HUES64 (cell line): Measurements from ENCODE around the gene TRAPPC12.

Source experiments
- H3K27ac ChIP-seq: 2 replicates; pipeline ENCODE4 v1.7.0; 2013; ENCODE audit warnings: low read depth, low read length, inconsistent platforms
- H3K27me3 ChIP-seq: 2 replicates; pipeline ENCODE4 v1.6.1; 2013; ENCODE audit warnings: mild to moderate bottlenecking, low read length; ENCODE audit not compliant: insufficient read depth
- H3K36me3 ChIP-seq: 2 replicates; pipeline ENCODE4 v1.6.1; 2013; ENCODE audit warnings: mild to moderate bottlenecking, low read length; ENCODE audit not compliant: insufficient read depth
- H3K4me1 ChIP-seq: 2 replicates; pipeline ENCODE4 v1.6.1; 2013; ENCODE audit warnings: mild to moderate bottlenecking, low read length, moderate library complexity; ENCODE audit not compliant: insufficient read depth
- H3K4me3 ChIP-seq: 2 replicates; pipeline ENCODE4 v1.5.1; 2013; ENCODE audit warnings: mild to moderate bottlenecking, low read length, moderate library complexity
- H3K9ac ChIP-seq: 2 replicates; pipeline ENCODE4 v1.6.1; 2013; ENCODE audit warnings: mild to moderate bottlenecking, low read depth, low read length
- H3K9me3 ChIP-seq: 2 replicates; pipeline ENCODE4 v1.6.1; 2013; ENCODE audit warnings: low read depth, low read length; ENCODE audit not compliant: insufficient read depth
- WGBS: fragments of 150-250, 120-280 bp; methylation state at CpG from one replicate; pipeline ENCODE4 v1.1.7; 2013; ENCODE audit warnings: missing lambda C conversion rate; 5-methylcytosine and 5-hydroxymethylcytosine counted together

TRAPPC12 gene

GRCh38 chr2:3481736-3482362, 102.4 kb downstream of the TRAPPC12 start:
- 94% methylated on average over 20 of the region's 20 CpGs for whole genome bisulfite sequencing
- 0 out of 2 replicates have a peak, but pooled peaks cover 1% of the 10 kb centered on the region for H3K9me3 ChIP-seq
- peaks cover 6% of the 10 kb centered on the region; the same call in 1 of the 2 replicates for H3K36me3 ChIP-seq
- no peaks in the 10 kb centered on the region for H3K4me1 ChIP-seq
- H3K4me3 ChIP-seq = no peak overlapping the region
- H3K27me3 ChIP-seq = no peaks in the 10 kb centered on the region
- H3K9ac ChIP-seq = no peak overlapping the region
- H3K27ac ChIP-seq = no peak overlapping the region

DNA sequence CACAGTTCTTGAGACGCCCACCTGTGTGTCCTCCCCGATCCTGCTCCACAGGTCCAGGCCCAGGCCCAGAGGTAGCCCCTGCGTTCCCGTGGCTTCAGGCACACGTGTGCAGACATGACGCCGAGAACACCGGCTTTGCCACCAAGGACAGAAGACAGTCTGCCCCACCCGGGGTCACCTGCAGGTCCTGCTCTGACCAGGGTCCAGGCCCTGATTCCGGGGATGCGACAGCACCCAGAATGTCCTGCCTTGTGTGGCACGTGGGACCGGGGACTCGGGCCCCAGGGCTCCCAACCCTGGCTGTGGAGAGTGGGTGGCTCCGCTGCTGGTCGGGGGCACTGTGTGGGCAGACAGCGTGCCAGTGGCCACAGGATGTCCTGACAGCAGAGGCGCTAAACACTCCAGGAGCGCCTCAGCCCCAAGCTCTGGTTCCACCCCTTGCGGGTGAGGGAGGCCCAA, 102.9 kb downstream of the TRAPPC12 start:
- Histone ChIP-seq H3K36me3 (peaks cover 5% of the 10 kb centered on the region; the same call in 1 of the 2 replicates), H3K27me3 (no peaks in the 10 kb centered on the region), H3K4me1 (no peaks in the 10 kb centered on the region), H3K9ac (no peak overlapping the region), H3K4me3 (no peak overlapping the region), H3K9me3 (0 out of 2 replicates have a peak, but pooled peaks cover 5% of the 10 kb centered on the region), H3K27ac (no peak overlapping the region)
- WGBS = 95% methylated on average over 20 of the region's 20 CpGs

- Histone ChIP-seq H3K4me1 (no peaks in the 10 kb centered on the region), H3K9me3 (0 out of 2 replicates have a peak, but pooled peaks cover 5% of the 10 kb centered on the region), H3K4me3 (no peak overlapping the region), H3K36me3 (no peaks in the 10 kb centered on the region), H3K9ac (no peak overlapping the region), H3K27ac (no peak overlapping the region), H3K27me3 (no peaks in the 10 kb centered on the region)
- WGBS = 86% methylated on average over 30 of the region's 30 CpGs
Observed at GRCh38 chr2:3483227-3483985, 103.9 kb downstream of the TRAPPC12 start.

- 92% methylated on average over 34 of the region's 34 CpGs for WGBS
- Histone ChIP-seq H3K27ac (no peak overlapping the region), H3K9ac (no peak overlapping the region), H3K27me3 (no peaks in the 10 kb centered on the region), H3K4me1 (no peaks in the 10 kb centered on the region), H3K4me3 (no peak overlapping the region), H3K36me3 (no peaks in the 10 kb centered on the region), H3K9me3 (0 out of 2 replicates have a peak, but pooled peaks cover 5% of the 10 kb centered on the region)
Observed at GRCh38 chr2:3483986-3484960, 104.8 kb downstream of the TRAPPC12 start.

- H3K4me3 ChIP-seq = no peak overlapping the region
- no peaks in the 10 kb centered on the region for H3K36me3 ChIP-seq
- no peak overlapping the region for H3K9ac ChIP-seq
- H3K9me3 ChIP-seq = 0 out of 2 replicates have a peak, but pooled peaks cover 5% of the 10 kb centered on the region
- no peaks in the 10 kb centered on the region for H3K27me3 ChIP-seq
- H3K4me1 ChIP-seq = no peaks in the 10 kb centered on the region
- WGBS = 94% methylated on average over 11 of the region's 11 CpGs
- no peak overlapping the region for H3K27ac ChIP-seq
Observed at GRCh38 chr2:3485166-3485565, 105.7 kb downstream of the TRAPPC12 start.

DNA sequence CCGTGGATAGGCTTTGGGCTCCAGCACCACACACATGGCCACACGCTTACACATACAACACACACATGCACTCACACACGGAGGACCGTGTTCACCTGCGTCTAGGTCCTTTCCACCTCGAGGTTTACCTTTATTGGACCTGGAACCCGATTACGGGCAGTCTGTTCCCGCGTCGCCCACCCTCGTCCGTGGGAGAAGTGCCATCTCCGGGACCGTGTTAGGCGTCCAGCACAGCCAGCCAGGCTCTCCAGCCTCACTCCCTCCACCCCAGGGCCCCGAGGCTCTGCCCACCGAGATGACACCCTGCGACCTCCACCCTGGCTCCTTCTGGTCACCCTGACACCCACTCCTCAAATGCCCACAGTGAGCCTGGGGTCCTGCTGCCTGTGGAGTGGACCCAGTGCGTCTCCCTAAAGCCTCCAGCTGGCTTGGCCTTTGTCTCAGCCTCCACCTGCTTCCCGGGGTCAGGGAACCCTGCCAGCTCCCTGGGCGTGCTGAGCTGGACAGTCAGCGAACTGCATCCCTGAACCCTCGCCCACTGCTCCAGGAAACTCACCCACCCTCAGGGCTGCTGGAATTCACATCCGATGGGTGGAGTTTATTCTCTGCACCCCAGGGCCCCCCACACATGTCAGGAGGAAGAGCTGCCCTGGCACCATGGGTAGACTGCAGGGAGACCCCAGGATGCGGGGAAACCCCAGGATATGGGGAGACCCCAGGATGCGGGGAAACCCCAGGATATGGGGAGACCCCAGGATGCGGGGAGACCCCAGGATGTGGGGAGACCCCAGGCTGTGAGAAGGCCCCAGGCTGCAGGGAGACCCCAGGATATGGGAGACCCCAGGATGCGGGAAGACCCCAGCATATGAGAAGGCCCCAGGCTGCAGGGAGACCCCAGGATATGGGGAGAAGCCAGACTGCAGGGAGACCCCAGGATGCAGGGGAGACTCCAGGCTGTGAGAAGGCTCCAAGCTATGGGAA, 106.8 kb downstream of the TRAPPC12 start:
- no peaks in the 10 kb centered on the region for H3K36me3 ChIP-seq
- H3K27ac ChIP-seq = no peak overlapping the region
- H3K4me3 ChIP-seq = no peak overlapping the region
- H3K4me1 ChIP-seq = no peaks in the 10 kb centered on the region
- H3K9ac ChIP-seq = no peak overlapping the region
- WGBS = 95% methylated on average over 29 of the region's 29 CpGs
- H3K27me3 ChIP-seq = no peaks in the 10 kb centered on the region
- 0 out of 2 replicates have a peak, but pooled peaks cover 5% of the 10 kb centered on the region for H3K9me3 ChIP-seq

DNA sequence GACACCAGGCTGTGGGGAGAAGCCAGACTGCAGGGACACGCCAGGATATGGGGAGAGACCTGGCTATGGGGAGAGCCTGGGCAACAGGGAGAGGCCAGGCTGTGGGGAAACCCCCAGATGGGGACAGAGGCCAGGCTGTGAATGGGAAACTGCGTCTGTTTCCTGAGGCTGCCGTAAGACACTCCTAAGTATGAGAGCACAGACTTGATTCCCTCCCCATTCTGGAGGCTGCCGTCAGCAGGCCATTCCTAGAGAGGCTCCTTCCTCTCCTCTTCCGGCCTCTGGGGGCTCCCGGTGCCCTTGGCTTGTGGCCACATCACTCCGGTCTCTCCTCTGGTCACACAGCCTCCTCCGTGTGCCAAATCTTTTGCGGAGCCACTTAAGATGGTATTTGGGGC, 107.5 kb downstream of the TRAPPC12 start:
- no peaks in the 10 kb centered on the region for H3K4me1 ChIP-seq
- WGBS = 95% methylated on average over 9 of the region's 9 CpGs
- H3K36me3 ChIP-seq = no peaks in the 10 kb centered on the region
- H3K9me3 ChIP-seq = 0 out of 2 replicates have a peak, but pooled peaks cover 5% of the 10 kb centered on the region
- no peaks in the 10 kb centered on the region for H3K27me3 ChIP-seq
- H3K4me3 ChIP-seq = no peak overlapping the region
- H3K9ac ChIP-seq = no peak overlapping the region
- no peak overlapping the region for H3K27ac ChIP-seq

- 0 out of 2 replicates have a peak, but pooled peaks cover 5% of the 10 kb centered on the region for H3K9me3 ChIP-seq
Observed at GRCh38 chr2:3487432-3487831, 107.9 kb downstream of the TRAPPC12 start.

DNA sequence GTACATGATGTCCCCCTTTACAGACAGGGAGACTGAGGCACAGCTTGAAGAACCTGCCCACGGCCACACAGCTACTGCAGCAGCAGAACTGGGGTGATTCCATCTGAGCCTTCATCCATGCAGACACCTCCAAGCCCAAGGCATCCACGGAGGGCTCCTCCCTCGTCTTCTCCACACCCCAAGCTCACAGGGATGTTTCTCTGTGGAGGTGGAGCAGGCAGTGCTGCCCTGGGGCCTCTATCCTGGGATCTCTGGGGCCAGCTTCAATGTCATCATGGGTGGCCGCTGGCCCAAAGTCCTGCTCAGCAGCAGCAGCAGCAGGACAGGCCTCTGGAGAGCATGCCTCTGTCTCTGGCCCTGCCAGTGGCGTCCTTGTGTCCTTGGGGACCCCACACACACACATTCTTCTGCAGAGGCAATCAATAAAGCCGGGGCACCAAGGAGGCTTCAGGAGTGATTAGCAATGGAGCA, 108.6 kb downstream of the TRAPPC12 start:
- 90% methylated on average over 6 of the region's 6 CpGs for WGBS
- no peaks in the 10 kb centered on the region for H3K36me3 ChIP-seq
- H3K27ac ChIP-seq = no peak overlapping the region
- no peak overlapping the region for H3K4me3 ChIP-seq
- 0 out of 2 replicates have a peak, but pooled peaks cover 5% of the 10 kb centered on the region for H3K9me3 ChIP-seq
- H3K4me1 ChIP-seq = no peaks in the 10 kb centered on the region
- no peak overlapping the region for H3K9ac ChIP-seq
- H3K27me3 ChIP-seq = no peaks in the 10 kb centered on the region

More at GRCh38 chr2:3487432-3487831, 107.9 kb downstream of the TRAPPC12 start:
- Histone ChIP-seq H3K4me1 (no peaks in the 10 kb centered on the region), H3K9ac (no peak overlapping the region), H3K27ac (no peak overlapping the region), H3K4me3 (no peak overlapping the region), H3K27me3 (no peaks in the 10 kb centered on the region), H3K36me3 (no peaks in the 10 kb centered on the region)
- 96% methylated on average over 10 of the region's 10 CpGs for WGBS
